Measurements from ENCODE around the gene FAM174C. TPM values are rescaled to one million over a fixed set of nuclear protein-coding genes. Genes with fewer than 3 reads are reported as not detected.

The FAM174C gene
- total RNA-seq, 3 donors from 2014 or later (not counting 1 experiment from before 2014, with no cell fraction given), result 26.6 to 33.4 (median 27.1) TPM

- DNase-seq, result no peak
- Mint-ChIP-seq H3K4me3 (no peak overlapping the region), H3K9me3 (no peaks in the 10 kb centered on the region), H3K4me1 (no peaks in the 10 kb centered on the region), H3K36me3 (no peaks in the 10 kb centered on the region), H3K27me3 (ENCODE audit: low read depth in 2 of 2) (no peaks in the 10 kb centered on the region), H3K27ac (no peak overlapping the region)
- H3K27ac ChIP-seq (ENCODE audit: low read length), result no peak overlapping the region
- peaks cover 6% of the 10 kb centered on the region for H3K4me1 ChIP-seq (ENCODE audit: control insufficient read depth, insufficient read depth, low read length)
- intact Hi-C loops (cut with micrococcal nuclease), result no loop called here
- H3K36me3 ChIP-seq (ENCODE audit: control insufficient read depth, insufficient read depth, low read length), result no peaks in the 10 kb centered on the region
- no peak overlapping the region for H3K4me3 ChIP-seq (ENCODE audit: low read length)
- TF ChIP-seq, protein P1, sequence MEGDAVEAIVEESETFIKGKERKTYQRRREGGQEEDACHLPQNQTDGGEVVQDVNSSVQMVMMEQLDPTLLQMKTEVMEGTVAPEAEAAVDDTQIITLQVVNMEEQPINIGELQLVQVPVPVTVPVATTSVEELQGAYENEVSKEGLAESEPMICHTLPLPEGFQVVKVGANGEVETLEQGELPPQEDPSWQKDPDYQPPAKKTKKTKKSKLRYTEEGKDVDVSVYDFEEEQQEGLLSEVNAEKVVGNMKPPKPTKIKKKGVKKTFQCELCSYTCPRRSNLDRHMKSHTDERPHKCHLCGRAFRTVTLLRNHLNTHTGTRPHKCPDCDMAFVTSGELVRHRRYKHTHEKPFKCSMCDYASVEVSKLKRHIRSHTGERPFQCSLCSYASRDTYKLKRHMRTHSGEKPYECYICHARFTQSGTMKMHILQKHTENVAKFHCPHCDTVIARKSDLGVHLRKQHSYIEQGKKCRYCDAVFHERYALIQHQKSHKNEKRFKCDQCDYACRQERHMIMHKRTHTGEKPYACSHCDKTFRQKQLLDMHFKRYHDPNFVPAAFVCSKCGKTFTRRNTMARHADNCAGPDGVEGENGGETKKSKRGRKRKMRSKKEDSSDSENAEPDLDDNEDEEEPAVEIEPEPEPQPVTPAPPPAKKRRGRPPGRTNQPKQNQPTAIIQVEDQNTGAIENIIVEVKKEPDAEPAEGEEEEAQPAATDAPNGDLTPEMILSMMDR (IDR thresholded peaks at IDR 0.05), result no peak
- H3K9me3 ChIP-seq (ENCODE audit: control insufficient read depth, insufficient read depth, low read length), result no peaks in the 10 kb centered on the region
- 90% methylated on average over 8 of the region's 8 CpGs for WGBS (ENCODE audit: insufficient coverage)
- H3K27me3 ChIP-seq (ENCODE audit: control insufficient read depth, insufficient read depth, low read length), result peaks cover 8% of the 10 kb centered on the region
- ATAC-seq, result no peak
Measured at GRCh38 chr19:1298235-1298634, 22.9 kb downstream of the FAM174C start.

DNA sequence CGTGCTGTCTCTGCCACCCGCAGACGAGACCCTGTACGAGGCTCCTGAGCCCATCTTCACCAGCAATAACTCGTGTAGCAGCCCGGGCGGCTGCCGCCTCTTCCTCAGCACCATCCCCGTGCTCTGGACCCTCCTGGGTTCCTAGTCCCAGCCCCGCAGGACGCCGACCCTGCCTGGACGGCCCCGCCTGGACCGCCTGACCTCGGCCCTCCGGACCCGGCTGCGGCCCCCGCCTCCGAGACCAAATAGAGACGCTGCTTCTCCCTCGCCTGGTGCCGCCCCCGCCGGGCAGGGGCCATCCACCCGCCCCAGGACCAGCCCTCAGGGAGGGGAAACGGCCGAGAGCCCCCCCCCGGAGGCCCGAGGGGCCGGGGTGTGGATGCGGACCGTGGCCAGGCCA is 24.5 kb downstream of the FAM174C start:
- H3K36me3 ChIP-seq (ENCODE audit: control insufficient read depth, insufficient read depth, low read length), result no peaks in the 10 kb centered on the region
- H3K4me1 ChIP-seq (ENCODE audit: control insufficient read depth, insufficient read depth, low read length), result peaks cover 6% of the 10 kb centered on the region
- H3K27me3 Mint-ChIP-seq (ENCODE audit: low read depth in 2 of 2), result no peaks in the 10 kb centered on the region
- no peaks in the 10 kb centered on the region for H3K9me3 Mint-ChIP-seq
- peaks cover 3% of the 10 kb centered on the region for H3K27me3 ChIP-seq (ENCODE audit: control insufficient read depth, insufficient read depth, low read length)
- H3K36me3 Mint-ChIP-seq, result no peaks in the 10 kb centered on the region
- H3K4me3 Mint-ChIP-seq, result no peak overlapping the region
- no peak for ATAC-seq
- WGBS (ENCODE audit: insufficient coverage), result 71% methylated on average over 34 of the region's 34 CpGs
- intact Hi-C loops (cut with micrococcal nuclease), result no loop called here
- H3K4me1 Mint-ChIP-seq, result no peaks in the 10 kb centered on the region
- no peak overlapping the region for H3K4me3 ChIP-seq (ENCODE audit: low read length)
- no peaks in the 10 kb centered on the region for H3K9me3 ChIP-seq (ENCODE audit: control insufficient read depth, insufficient read depth, low read length)
- TF ChIP-seq, protein P1 (IDR thresholded peaks at IDR 0.05), result no peak
- no peak overlapping the region for H3K27ac ChIP-seq (ENCODE audit: low read length)
- no peak overlapping the region for H3K27ac Mint-ChIP-seq
- DNase-seq, result no peak

- Mint-ChIP-seq H3K27me3 (ENCODE audit: low read depth in 2 of 2) (no peaks in the 10 kb centered on the region), H3K4me1 (no peaks in the 10 kb centered on the region), H3K36me3 (no peaks in the 10 kb centered on the region), H3K27ac (no peak overlapping the region), H3K9me3 (no peaks in the 10 kb centered on the region), H3K4me3 (no peak overlapping the region)
- Histone ChIP-seq H3K36me3 (ENCODE audit: control insufficient read depth, insufficient read depth, low read length) (no peaks in the 10 kb centered on the region), H3K9me3 (ENCODE audit: control insufficient read depth, insufficient read depth, low read length) (no peaks in the 10 kb centered on the region), H3K4me3 (ENCODE audit: low read length) (no peak overlapping the region), H3K27ac (ENCODE audit: low read length) (no peak overlapping the region), H3K4me1 (ENCODE audit: control insufficient read depth, insufficient read depth, low read length) (no peaks in the 10 kb centered on the region), H3K27me3 (ENCODE audit: control insufficient read depth, insufficient read depth, low read length) (no peaks in the 10 kb centered on the region)
- TF ChIP-seq, protein P1 (IDR thresholded peaks at IDR 0.05), result no peak
- no peak for DNase-seq
- 90% methylated on average over 20 of the region's 35 CpGs for WGBS (ENCODE audit: insufficient coverage)
- intact Hi-C loops (cut with micrococcal nuclease), result no loop called here
- no peak for ATAC-seq
Measured at GRCh38 chr19:1300744-1301490, 25.6 kb downstream of the FAM174C start.
